HUDEP-2 (cell line): Measurements from ENCODE around the gene RPS27A.
A peak's percentile ranks its signal among the peaks of the same experiment; 100 is the strongest.
"Not testable (repeated sequence)": the region's sequence is repeated elsewhere in the genome, so short reads cannot be mapped to it uniquely, and the experiment has no call there.

ENCODE experiments used
- DNase-seq, 76 experiments: peaks; one replicate each; lab custom pipeline; 2025; ENCODE audit not compliant: unreplicated experiment in 76 of 76; lab: John Stamatoyannopoulos, UW

The RPS27A gene

GRCh38 chr2:55232084-55232862 lies at the start of gene RPS27A, which contains the start of gene CLHC1:
Gene RPS27A, plus strand, starts transcription at chr2:55232688. Its CDS starts 137 bp downstream, at chr2:55232825.
Gene CLHC1, minus strand, starts transcription at chr2:55232293. Its CDS starts 9,882 bp downstream, at chr2:55222411.
- DNase-seq, result peak in 75 of 76 experiments; percentile 16 to 94 (median 84)

DNA sequence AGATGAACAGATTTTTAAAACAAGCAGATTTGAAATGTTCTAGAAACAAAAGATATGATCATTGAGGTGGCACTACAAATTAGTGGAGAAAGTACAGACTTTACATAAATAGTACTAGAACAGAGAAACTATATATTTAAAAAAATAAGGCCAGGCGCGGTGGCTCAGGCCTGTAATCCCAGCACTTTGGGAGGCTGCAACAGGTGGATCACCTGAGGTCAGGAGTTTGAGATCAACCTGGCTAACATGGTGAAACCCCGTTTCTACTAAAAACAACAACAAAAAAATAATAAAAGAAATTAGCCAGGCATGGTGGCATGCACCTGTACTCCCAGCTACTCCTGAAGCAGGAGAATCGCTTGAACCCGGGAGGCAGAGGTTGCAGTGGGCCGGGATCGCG lies 45.7 kb upstream of the RPS27A start:
- DNase-seq, result not testable (repeated sequence)

GRCh38 chr2:55191888-55192287 lies 40.6 kb upstream of the RPS27A start:
- not testable (repeated sequence) for DNase-seq

- DNase-seq, result no peak
These were observed 36.0 kb upstream of the RPS27A start for GRCh38 chr2:55196526-55196925.

DNA sequence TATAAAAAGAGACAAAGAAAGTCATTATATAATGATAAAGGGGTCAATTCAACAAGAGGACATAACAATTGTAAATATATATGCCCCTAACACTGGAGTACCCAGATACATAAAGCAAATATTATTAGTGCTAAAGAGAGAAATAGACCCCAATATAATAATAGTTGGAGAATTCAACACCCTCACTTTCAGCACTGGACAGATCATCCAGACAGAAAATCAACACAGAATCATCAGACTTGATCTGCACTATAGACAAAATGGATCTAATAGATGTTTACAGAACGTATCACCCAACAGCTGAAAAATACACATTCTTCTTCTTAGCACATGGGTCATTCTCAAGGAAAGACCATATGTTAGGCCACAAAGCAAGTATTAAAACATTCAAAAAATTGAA lies 32.1 kb upstream of the RPS27A start:
- DNase-seq, result no peak

DNA sequence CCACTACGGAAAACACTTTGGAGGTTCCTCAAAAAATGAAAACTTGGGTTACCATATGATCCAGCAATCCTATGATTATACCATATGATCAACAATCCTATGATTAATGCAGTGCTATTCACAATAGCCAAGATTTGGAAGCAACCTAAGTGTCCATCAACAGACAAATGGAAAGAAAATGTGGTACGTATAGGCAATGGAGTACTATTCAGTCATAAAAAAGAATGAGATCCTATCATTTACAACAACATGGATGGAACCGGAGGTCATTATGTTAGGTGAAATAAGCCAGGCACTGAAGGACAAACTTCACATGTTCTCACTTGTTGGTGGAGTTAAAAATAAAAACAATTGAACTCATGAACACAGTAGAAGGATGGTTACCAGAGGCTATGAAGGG lies 28.0 kb upstream of the RPS27A start:
- DNase-seq, result no peak

DNA sequence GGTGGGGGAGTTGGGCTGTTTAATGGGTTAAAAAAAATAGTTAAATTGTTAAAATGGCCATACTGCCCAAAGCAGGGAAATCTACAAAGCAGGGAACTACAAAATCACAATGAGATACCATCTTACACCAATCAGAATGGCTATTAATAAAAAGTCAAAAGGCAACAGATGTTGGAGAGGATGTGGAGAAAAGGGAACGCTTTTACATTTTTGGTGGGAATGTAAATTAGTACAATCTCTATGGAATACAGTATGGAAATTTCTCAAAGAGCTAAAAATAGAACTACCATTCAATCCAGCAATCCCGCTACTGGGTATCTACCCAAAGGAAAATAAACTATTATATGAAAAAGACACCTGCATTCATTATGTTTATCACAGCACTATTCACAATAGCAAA lies 27.5 kb upstream of the RPS27A start:
- no peak for DNase-seq

GRCh38 chr2:55213822-55214221 lies 18.7 kb upstream of the RPS27A start:
- no peak for DNase-seq

- DNase-seq, result no peak
These were observed 8.3 kb upstream of the RPS27A start for GRCh38 chr2:55223958-55224760.

DNA sequence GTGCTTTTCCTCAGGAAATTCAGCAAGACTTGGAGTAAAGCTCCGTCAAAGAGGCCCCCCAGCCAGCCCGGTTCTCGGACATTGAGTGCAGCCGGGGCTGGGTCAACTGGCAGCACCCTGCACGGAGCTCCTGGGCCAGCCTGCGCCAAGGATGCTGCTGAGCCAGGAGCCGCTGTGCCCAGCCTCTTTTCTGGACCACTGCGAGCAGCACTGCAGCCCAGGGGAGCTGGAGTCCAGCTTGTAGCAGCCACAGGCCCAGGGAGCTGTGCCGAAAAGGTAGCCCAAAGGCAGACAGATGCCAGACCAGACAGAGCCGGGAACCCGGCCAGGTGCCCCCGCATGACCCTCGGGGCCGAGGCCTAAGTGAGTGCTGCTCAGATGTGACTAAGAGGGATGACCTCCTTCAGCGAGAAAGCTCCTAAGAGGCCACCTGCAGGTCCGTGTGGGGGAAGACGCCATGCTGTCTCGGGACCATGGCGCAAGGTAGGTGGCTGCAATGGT lies 7.7 kb upstream of the RPS27A start:
- no peak for DNase-seq

DNA sequence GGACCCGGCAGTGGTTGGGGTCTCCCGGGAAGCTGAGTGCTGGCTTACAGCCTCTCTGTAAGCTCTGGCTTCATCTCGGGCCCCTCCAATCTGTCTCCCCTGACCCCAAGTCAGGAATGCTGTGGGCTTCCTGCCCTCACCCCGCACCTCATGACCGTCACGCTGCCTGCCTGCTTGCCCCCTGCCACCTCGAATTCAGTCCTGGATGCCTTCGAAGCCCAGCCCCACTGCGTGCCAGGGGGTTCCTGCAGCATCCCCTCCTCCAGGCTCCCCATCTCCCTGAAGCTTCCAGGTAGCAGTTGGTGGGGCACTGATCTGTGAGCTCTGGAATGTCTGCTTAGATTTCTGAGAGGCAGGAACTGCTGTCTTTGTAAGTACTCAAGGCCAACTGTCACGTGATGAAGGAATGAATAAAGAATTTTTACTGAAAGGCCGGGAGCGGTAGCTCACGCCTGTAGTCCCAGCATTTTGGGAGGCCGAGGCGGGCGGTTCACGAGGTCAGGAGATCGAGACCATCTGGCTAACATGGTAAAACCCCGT lies 6.9 kb upstream of the RPS27A start:
- no peak for DNase-seq

- DNase-seq, result not testable (repeated sequence)
These were observed 4.9 kb upstream of the RPS27A start for GRCh38 chr2:55227437-55228225.

GRCh38 chr2:55228226-55228563 lies 4.3 kb upstream of the RPS27A start:
- DNase-seq, result no peak

DNA sequence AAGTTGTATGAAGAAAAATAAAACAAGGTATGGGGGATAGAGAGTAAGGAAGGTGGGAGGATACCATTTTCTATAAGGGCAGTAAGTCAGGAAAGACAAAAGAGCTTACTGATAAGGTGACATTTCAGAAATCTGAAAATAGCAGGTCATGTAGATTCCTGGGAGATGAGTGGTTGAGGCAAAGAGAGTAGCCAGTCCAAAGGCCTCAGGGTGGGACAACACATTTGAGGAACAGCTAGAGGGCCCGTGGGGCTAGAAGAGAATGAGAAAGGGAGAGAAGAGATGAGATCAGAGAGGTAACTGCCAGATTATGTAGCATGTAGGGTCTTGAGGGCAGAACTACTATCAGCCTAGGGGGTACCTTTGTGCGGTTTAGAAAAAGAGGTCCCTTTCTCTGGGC lies 3.3 kb upstream of the RPS27A start:
- DNase-seq, result no peak

GRCh38 chr2:55230551-55230950 lies 1.9 kb upstream of the RPS27A start:
- no peak for DNase-seq

GRCh38 chr2:55231546-55232083 lies 873 bp upstream of the RPS27A start:
- DNase-seq, result peak in 3 of 76 experiments; percentile 7 to 36 (median 24)

GRCh38 chr2:55232863-55233657 lies 572 bp downstream of the RPS27A start:
- DNase-seq, result peak in 41 of 76 experiments; percentile 4 to 63 (median 28)

GRCh38 chr2:55233658-55233940 lies 1.1 kb downstream of the RPS27A start:
- DNase-seq, result peak in 2 of 76 experiments; percentile 11 to 33

DNA sequence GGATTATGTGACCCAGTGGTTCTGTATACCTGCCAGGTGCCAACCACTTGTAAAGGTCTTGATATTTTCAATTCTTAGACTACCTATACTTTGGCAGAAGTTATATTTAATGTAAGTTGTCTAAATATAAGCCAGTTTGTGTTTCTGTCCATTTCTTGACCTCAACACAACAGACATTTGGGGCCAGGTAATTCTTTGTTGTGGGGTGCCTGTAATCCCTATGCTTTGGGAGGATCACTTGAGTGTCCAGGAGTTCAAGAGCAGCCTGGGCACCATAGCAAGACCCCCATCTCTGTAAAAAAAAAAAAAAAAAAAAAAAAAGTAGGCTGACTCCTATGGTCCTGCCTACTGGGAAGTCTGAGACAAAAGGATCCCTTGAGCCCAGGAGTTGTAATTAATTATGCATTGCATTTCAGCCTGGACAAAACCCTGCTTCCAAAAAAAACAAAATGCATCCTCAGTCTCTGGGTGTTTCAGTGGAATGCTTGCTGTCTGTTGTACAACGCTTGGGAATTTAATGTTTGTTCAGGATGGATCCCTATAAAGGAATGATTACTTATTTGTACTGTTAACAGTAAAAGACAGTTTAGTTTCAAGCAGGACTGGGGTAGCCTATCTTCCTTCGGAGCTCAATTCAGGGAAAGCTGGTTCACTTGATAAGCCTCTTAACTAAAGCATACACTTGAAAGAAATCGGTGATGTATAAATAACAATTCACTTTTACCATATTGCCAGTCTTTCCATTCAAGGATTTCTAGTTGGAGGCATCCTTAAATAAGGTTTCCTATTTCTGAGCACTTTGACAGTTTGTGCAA lies 3.4 kb downstream of the RPS27A start:
- peak in 2 of 76 experiments; percentile 12 to 13 for DNase-seq
